GM10847 (cell line): ENCODE data around the gene LUC7L2.

Experiments
- POLR2A ChIP-seq: IDR thresholded peaks from 2 replicates; pipeline ENCODE4 v1.6.1; 2011; ENCODE audit not compliant: insufficient read length; ENCODE audit errors: extremely low read depth

The LUC7L2 gene

GRCh38 chr7:139453673-139454321, 94.1 kb downstream of the LUC7L2 start:
- no peak for TF ChIP-seq POLR2A

GRCh38 chr7:139455789-139456188, 96.1 kb downstream of the LUC7L2 start:
- TF ChIP-seq POLR2A, result no peak

DNA sequence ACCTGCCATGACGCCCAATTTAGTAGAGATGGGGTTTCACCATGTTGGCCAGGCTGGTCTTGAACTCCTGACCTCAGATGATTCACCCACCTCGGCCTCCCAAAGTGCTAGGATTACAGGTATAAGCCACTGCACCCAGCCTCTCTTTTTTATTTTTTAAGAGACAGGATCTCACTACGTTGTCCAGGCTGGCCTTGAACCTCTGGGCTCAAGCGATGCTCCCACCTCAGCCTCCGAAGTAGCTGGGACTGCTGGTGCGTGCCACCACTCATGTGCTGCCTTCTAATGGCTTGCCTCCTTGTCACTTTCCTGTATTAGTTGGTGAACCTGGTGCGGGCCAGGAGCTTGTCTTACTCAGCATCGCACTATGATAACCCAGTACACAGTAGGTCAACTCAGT, 96.8 kb downstream of the LUC7L2 start:
- TF ChIP-seq POLR2A, result no peak

DNA sequence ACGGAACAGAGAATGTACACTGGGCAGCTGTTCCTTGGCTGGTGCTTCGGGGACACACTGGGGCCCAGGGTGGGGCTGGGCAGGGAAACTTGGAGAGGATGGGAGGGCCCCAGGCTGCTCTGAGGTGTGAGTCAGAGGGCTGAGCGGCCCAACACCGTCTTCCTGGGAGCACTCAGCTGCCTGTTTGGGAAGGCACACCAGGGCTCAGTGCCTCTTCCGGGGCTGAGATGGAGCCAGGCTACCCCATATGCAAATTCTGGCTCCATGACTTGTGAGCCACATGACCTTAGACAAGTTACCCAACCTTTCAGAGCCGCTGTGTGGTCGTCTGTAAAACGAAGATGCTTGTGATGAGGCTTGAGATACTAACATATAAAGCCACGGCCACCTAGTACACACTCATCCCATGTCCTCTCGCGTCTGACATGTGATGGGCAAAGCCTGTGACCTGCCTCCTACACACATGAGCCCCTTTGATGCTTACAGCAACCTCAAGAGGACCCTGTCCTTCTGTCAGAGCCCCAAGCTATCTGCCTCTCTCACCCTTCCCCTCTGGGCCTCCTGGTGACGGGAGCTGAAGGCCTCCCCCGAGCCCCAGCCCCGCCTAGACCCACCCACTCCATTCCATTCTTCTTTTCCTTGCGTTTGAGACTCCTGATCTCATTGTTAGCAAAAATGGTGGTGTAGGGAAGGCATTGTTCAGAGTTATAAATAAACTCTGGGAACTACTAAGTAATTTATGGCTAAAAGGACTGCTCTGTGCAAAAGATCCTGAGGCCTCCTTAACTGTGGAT, 97.7 kb downstream of the LUC7L2 start:
- TF ChIP-seq POLR2A, result no peak

GRCh38 chr7:139471740-139472353, 112.2 kb downstream of the LUC7L2 start:
- TF ChIP-seq POLR2A, result no peak
